ENCODE results near the gene LRFN2.

GRCh38 chr6:40356242-40356910, 230.8 kb downstream of the LRFN2 start:
- TF ChIP-seq CTCF (IDR thresholded peaks at IDR 0.05; ENCODE audit: low read depth, low read length, poor library complexity, severe bottlenecking) (no peak), EZH2phosphoT487 (IDR thresholded peaks at IDR 0.05; ENCODE audit: borderline replicate concordance, low read length) (no peak)
